ENCODE results near the gene CSNK1G3.

GRCh38 chr5:123520677-123521247, 8.8 kb downstream of the CSNK1G3 start:
- TF ChIP-seq POLR2A (IDR thresholded peaks at IDR 0.05) (no peak), CTCF (IDR thresholded peaks at IDR 0.05) (no peak)
